ENCODE data around the gene PHF8. TPM values are rescaled to one million over a fixed set of nuclear protein-coding genes. Genes with fewer than 3 reads are reported as not detected.

Gene PHF8
- total and polyA plus RNA-seq, 8 donors, result 3.4 to 65.2 (median 13.7) TPM

- no peak for TF ChIP-seq EP300 (IDR thresholded peaks at IDR 0.05)
- no peak for TF ChIP-seq POLR2A (IDR thresholded peaks at IDR 0.05)
- TF ChIP-seq POLR2AphosphoS5 (IDR thresholded peaks at IDR 0.05), result no peak
- Histone ChIP-seq H3K4me3 (no peak overlapping the region), H3K36me3 (no peaks in the 10 kb centered on the region), H3K9me3 (peaks cover 0 to under 1% (median 0%) of the 10 kb centered on the region in 4 donors), H3K27me3 (no peaks in the 10 kb centered on the region), H3K27ac (no peak overlapping the region), H3K4me1 (no peaks in the 10 kb centered on the region)
- no peak for DNase-seq
- intact Hi-C loops (cut with DNase I; ENCODE audit: low total_unique reads), result no loop called here
- WGBS, 5 donors, result 69 to 89% (median 85%) methylated on average over 5 of the region's 5 CpGs
Measured at GRCh38 chrX:53900623-53901022, 143.7 kb downstream of the PHF8 start.

DNA sequence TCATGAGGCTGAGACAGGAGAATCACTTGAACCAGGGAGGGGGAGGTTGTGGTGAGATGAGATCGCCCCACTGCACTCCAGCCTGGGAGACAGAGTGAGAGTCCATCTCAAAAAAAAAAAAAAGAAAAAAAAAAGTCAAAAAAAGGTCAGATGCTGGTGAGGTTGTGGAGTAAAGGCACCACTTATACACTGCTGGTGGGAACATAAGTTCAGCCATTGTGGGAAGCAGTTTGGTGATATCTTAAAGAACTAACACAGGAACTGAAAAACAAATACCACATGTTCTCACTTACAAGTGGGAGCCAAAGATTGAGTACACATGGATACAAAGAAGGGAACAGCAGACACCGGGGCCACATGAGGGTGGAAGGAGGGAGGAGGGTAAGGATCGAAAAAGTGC lies 149.0 kb downstream of the PHF8 start:
- TF ChIP-seq POLR2A (IDR thresholded peaks at IDR 0.05) (no peak), EP300 (IDR thresholded peaks at IDR 0.05) (no peak), CTCF (IDR thresholded peaks at IDR 0.05) (no peak), POLR2AphosphoS5 (IDR thresholded peaks at IDR 0.05) (no peak)
- Histone ChIP-seq H3K9me3 (peaks cover 0 to 10% (median 2%) of the 10 kb centered on the region in 4 donors), H3K36me3 (no peaks in the 10 kb centered on the region), H3K27ac (no peak overlapping the region), H3K27me3 (no peaks in the 10 kb centered on the region), H3K4me3 (no peak overlapping the region), H3K4me1 (no peaks in the 10 kb centered on the region)
- intact Hi-C loops (cut with DNase I; ENCODE audit: low total_unique reads), result no loop called here
- 51 to 88% (median 76%) methylated on average over 2 to 3 of the region's 3 CpGs for WGBS, 5 donors
- no peak for DNase-seq

Small RNA genes within 50 kb of the gene (small RNA-seq; reads per million reads assigned to genes)
- 10.2 to 36.8 (median 16.2) reads per million in 4 donors for gene RNA5SP505

Other genes with a start within 250 kb of the PHF8 start
- gene FAM120C, start 138.8 kb upstream of the PHF8 start, total RNA-seq, result 10 to 100 TPM in 2 of 5 donors, 1 to 10 TPM in 3; 2.6 to 23.9 (median 7.5) TPM
- 1 to 10 TPM; 1.8 to 3.6 (median 2.3) TPM for gene FAM120C, start 138.8 kb upstream of the PHF8 start, polyA plus RNA-seq

All from stomach (tissue), 9 donors.